ENCODE measurements around the gene GARIN5B.
"Not testable (repeated sequence)": the region's sequence is repeated elsewhere in the genome, so short reads cannot be mapped to it uniquely, and the experiment has no call there.

The GARIN5B gene

DNA sequence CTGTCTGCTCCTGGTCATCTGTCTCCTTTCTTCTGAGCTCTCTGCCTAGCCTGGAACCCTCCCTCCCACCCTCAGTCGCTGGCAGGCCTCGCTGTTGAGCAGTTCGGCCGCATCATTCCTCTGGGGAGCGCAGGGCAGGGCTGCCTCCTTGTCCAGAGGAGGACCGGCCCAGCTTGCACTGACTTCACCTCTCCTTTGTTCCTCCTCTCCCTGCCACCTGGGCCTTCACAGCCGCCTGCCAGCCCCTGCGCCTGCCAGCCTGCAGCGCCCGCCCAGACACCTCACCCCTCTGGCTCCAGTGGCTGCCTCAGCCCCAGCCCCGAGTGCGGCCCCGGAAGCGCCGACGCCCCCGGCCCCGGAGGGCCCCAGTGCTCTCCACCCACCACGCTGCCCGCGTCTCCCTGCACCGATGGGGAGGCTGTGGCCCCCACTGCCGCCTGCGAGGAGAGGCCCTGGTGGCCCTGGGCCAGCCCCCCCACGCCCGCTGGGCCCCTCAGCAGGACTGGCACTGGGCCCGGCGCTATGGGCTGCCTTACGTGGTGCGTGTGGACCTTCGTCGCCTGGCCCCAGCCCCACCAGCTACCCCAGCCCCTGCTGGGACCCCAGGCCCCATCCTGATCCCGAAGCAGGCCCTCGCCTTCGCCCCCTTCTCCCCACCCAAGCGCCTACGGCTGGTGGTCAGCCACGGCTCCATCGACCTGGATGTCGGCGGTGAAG, 16.2 kb downstream of the GARIN5B start:
- DNase-seq: no peak

DNA sequence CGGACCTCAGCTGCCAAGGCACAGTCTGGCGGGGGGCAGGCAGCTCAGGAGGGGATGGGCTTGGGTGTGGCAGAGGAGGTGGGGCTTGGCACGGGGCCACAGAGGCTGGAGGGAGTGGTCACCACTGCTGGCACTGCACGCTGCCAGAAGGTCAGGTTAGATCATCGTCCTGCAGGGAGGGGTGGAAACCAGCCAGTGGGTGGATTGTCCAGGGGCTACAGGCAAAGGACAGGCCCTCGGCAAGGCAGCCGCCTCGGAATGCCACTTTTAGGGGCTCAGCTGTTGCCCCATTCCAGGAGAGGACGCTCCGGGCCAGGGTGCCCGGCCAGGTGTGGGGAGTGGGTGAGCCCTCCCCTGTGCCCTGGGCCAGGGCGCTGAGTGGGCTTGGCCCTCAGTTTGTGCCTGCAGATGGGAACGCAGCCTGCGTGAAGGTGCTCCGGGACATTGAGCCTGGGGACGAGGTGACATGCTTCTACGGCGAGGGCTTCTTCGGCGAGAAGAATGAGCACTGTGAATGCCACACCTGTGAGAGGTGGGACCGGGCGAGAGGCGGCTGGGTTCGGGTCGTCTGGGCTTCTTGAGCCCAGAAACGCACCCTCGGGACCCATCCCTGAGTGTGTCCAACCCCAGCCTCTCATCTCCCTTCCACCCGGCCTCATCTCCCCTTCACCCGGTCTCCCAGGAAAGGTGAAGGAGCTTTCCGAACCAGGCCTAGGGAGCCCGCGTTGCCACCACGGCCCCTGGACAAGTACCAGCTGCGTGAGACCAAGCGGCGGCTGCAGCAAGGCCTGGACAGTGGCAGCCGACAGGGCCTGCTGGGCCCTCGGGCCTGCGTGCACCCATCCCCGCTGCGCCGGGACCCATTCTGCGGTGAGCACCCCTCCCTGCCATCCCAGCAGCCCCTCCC, 17.0 kb downstream of the GARIN5B start:
- no peak for DNase-seq

GRCh38 chr19:55345101-55345817, 17.8 kb downstream of the GARIN5B start:
- no peak for DNase-seq

GRCh38 chr19:55344444-55344843, 18.6 kb downstream of the GARIN5B start:
- no peak for DNase-seq

DNA sequence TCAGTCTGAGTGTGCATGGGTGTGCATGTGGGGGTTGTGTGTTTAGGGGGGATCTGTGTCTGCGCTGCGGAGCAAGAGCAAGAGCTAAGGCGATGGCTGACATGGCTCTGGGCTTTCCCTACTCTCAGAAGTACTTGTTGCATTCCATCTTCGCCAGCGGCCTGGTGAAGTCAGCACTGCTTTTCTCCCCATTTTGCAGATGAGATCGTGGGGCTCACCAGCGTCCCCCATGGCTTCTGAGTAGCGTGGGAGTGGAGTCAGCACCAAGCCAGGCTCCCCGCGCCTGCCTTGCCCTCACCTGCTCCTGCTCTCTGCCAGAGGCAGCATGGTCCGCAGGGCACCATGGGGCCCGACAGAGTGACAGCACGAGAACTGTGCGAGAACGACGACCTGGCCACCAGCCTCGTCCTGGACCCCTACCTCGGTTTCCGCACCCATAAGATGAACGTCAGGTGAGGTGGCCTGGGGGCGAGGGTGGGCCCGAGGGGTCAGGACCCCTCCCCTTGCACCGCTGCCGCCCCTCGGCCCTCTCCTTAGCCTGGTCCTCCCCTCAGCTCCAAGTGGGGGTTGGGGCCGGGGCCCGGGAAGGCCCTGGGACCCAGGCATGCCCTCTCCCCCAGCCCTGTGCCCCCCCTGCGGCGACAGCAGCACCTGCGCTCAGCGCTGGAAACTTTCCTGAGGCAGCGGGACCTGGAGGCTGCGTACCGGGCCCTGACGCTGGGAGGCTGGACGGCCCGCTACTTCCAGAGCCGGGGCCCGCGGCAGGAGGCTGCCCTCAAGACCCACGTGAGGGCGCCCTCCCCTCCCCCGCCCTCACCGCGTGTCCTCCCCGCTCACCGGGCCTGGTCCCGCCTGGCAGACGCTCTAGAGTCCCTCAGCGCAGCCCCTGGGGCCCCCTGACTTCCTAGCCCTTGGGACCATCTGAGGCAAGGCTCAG, 21.2 kb downstream of the GARIN5B start:
- no peak for DNase-seq

- DNase-seq: peak; percentile 49 to 61
Observed at GRCh38 chr19:55341171-55341588, 21.9 kb downstream of the GARIN5B start.

GRCh38 chr19:55340784-55341147, 22.3 kb downstream of the GARIN5B start:
- DNase-seq: no peak

DNA sequence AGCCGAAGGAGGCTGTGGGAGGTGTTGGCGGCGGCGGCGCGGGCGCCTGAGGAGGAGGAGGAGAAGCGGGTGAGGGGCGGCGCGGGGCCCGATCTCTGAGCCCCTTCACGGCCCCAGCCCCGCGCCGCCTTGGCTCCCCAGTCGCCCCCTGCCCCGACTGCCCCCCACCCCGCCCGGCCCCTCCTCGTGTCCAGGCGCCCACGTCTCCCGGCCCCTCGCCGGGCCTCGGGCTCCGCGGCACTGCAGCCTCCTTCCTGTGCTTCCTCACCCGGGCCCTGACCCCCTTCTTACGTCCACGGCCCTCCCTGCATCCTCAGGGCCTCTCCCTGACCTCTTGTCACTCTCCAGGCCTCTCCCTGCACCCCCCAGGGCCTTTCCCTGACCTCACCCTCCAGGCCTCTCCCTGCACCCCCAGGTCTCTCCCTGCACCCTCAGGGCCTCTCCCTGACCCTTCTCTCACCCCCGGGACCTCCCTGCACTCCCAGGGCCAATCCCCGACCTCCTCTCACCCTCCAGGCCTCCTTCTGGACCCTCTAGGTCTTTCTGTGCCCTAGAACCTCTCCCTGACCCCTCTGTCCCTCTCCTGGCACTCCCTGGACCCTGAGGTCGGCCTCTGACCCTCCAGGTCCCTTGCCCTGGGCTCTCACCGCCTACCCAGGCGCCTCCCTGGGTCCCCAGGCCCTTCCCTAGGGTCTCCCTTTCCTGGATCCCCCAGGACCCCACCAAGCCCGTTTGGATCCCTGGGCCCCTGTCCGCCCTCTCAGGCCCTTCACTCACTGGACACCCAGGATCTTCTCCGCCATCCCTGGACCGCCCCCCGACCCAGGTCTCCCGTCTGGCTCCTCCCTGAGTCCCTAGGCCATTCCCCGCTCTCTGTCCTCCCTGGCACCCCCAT, 22.9 kb downstream of the GARIN5B start:
- peak; percentile 40 to 55 for DNase-seq

GRCh38 chr19:55339105-55339888, 23.8 kb downstream of the GARIN5B start, which contains the start of gene KMT5C:
TSS of gene KMT5C (plus strand) at chr19:55339876. CDS start at chr19:55341937, 2,061 bp downstream.
- DNase-seq: peak; percentile 100

DNA sequence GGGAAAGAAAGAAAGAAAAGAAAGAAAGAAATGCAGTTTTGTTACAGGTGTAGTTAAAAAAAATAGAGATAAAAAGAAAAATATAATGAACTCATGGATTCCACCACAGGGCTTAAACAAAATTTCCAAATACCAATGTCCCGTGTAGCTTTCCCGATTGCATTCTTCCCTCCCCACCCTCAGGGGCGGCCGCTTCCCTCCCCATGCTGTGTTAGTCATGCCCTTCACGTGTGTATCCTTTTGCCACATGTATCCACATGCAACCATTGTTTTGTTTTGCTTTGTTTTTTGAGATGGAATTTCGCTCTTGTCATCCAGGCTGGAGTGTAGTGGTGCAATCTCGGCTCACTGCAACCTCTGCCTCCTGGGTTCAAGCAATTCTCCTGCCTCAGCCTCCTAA, 27.0 kb downstream of the GARIN5B start:
- no peak for DNase-seq

- no peak for DNase-seq
Observed at GRCh38 chr19:55333870-55334269, 29.2 kb downstream of the GARIN5B start.

DNA sequence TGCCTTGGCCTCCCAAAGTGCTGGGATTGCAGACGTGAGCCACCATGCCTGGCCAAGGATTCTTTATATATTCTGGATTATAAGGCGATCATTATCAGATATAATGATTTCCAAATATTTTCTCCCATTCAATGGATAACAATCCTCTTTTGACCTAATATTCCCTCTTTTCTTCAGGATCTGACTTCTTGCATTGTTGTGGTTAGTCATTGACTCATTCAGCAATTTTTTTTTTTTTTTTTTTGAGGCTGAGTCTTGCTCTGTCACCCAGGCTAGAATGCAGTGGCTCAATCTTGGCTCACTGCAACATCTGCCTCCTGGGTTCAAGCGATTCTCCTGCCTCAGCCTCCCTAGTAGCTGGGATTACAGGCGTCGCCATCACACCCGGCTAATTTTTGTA, 33.3 kb downstream of the GARIN5B start:
- not testable (repeated sequence) for DNase-seq

GRCh38 chr19:55328774-55329318, 34.2 kb downstream of the GARIN5B start:
- peak in 1 of 2 donors; percentile 25 for DNase-seq

GRCh38 chr19:55325172-55325571, 37.9 kb downstream of the GARIN5B start, which contains the start of gene TMEM150B:
TSS of gene TMEM150B (minus strand) at chr19:55325341. CDS start at chr19:55321036, 4,305 bp downstream.
- DNase-seq: peak in 1 of 2 donors; percentile 15

GRCh38 chr19:55324662-55325061, 38.4 kb downstream of the GARIN5B start:
- DNase-seq: no peak

DNA sequence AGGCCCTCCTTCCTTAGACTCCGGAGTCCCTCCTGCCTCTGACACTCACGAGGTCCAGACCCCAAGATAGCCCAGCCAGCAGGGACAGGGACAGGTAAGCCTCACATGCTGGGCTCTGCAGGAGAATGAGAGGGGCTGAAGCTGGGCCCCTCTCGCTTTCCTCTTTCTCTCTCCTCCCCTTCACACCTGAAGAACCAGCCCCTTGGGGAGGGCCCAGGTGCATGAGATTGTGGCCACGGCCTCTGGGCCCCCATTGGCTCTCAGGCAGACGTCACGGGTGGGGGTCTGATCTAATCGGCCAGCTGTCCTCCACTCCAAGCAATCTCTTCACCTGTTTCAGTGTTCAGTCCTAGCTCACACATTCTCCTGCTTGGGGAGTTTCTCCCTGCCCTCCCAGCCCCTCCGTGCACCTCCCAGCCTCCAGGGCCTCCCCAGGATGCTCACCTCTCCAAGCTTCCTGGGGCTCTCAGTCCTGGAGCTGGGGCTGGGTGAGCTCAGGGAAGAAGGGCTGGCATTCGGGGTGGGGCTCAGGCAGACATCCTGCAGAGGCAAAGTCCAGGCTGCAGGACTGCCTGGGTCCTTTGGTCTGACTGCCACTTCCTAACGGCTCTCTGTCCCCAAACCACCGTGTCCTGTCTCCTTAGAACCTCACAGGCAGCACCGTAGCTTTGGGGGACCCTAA, 40.7 kb downstream of the GARIN5B start:
- DNase-seq: no peak

DNA sequence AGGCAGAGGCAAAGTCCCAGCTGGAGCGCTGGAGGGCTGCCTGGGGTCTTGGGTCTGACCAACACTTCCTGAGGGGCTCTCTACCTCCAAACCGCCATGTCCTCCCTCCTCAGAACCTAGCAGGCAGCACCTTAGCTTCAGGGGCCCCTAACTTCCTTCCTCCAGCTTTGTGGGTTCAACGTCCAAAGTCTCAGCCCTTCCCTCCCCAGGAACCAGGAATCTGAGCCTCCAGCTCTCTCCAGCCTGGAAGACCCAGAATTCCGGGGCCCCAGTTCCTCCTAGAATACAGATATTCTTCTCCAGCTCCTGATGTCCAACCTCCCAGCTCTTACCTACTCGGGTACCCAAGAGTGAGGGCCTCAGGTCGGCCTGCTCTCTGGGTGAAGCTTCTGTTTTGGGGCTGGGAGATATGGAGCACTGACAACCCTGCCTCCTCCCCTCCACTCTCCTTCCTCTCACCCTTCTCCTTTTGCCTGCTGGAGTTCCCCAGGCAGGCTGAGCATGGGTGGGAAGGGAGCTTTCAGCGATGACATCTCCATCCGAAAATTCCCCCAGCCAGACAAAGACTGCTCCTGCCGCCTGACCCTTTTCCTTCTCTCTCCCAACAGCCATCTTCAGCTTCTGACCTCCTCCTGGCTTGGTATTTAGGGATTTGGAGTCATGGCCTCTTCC, 41.5 kb downstream of the GARIN5B start:
- no peak for DNase-seq

GRCh38 chr19:55320844-55321419, 42.1 kb downstream of the GARIN5B start:
- no peak for DNase-seq
